Progenitor cell of endocrine pancreas (in vitro differentiated cells): ENCODE data around the gene CNKSR1. TPM values are rescaled to one million over a fixed set of nuclear protein-coding genes. Genes with fewer than 3 reads are reported as not detected.

Experiments used
- DNase-seq: peaks from one replicate; pipeline ENCODE4 v3.0.0; 2021; ENCODE audit warnings: low spot score; ENCODE audit not compliant: unreplicated experiment
- H3K27ac Mint-ChIP-seq: 2 replicates; pipeline ENCODE4 v1.8.0; 2021; ENCODE audit warnings: mild to moderate bottlenecking, moderate library complexity, mixed read lengths
- H3K27me3 Mint-ChIP-seq: 2 replicates; pipeline ENCODE4 v1.8.0; 2021; ENCODE audit warnings: mixed read lengths
- H3K36me3 Mint-ChIP-seq: 2 replicates; pipeline ENCODE4 v1.8.0; 2022; ENCODE audit warnings: mixed read lengths; ENCODE audit not compliant: insufficient read depth
- H3K4me1 Mint-ChIP-seq: 2 replicates; pipeline ENCODE4 v1.8.0; 2021; ENCODE audit warnings: low read depth, mixed read lengths
- H3K4me3 Mint-ChIP-seq: 2 replicates; pipeline ENCODE4 v1.8.0; 2021; ENCODE audit warnings: low read depth, mild to moderate bottlenecking, moderate library complexity, mixed read lengths
- H3K9me3 Mint-ChIP-seq: 2 replicates; pipeline ENCODE4 v1.8.0; 2021; ENCODE audit warnings: low read depth, mixed read lengths
- CTCF ChIP-seq: fragments of 200-600 bp; sonication (generic); IDR thresholded peaks from one replicate; pipeline ENCODE4 v1.5.0; 2021; ENCODE audit warnings: antibody characterized with exemption, mild to moderate bottlenecking; ENCODE audit not compliant: unreplicated experiment
- total RNA-seq: library from RNA; stranded (reverse); gene quantifications from 2 replicates; pipeline ENCODE4 v1.2.1, GENCODE V29; 2021

CNKSR1 gene
- total RNA-seq, 1 donor from 2014 or later = 52.1 TPM

- H3K27me3 Mint-ChIP-seq = peaks cover 22% of the 10 kb centered on the region
- no peaks in the 10 kb centered on the region for H3K4me1 Mint-ChIP-seq
- H3K36me3 Mint-ChIP-seq = no peaks in the 10 kb centered on the region
- no peak overlapping the region for H3K4me3 Mint-ChIP-seq
- DNase-seq = no peak
- no peak for TF ChIP-seq CTCF
- H3K9me3 Mint-ChIP-seq = no peaks in the 10 kb centered on the region
- H3K27ac Mint-ChIP-seq = no peak overlapping the region
Measured at GRCh38 chr1:26195805-26196204, 18.5 kb downstream of the CNKSR1 start.

GRCh38 chr1:26197301-26197700 lies 20.0 kb downstream of the CNKSR1 start:
- no peak for DNase-seq
- Mint-ChIP-seq H3K4me3 (no peak overlapping the region), H3K27ac (no peak overlapping the region), H3K27me3 (peaks cover 34% of the 10 kb centered on the region), H3K4me1 (peaks cover 1% of the 10 kb centered on the region), H3K9me3 (no peaks in the 10 kb centered on the region), H3K36me3 (no peaks in the 10 kb centered on the region)
- no peak for TF ChIP-seq CTCF

- Mint-ChIP-seq H3K4me3 (no peak overlapping the region), H3K27ac (no peak overlapping the region), H3K4me1 (peaks cover 1% of the 10 kb centered on the region), H3K27me3 (peaks cover 39% of the 10 kb centered on the region), H3K9me3 (no peaks in the 10 kb centered on the region), H3K36me3 (no peaks in the 10 kb centered on the region)
- no peak for DNase-seq
- no peak for TF ChIP-seq CTCF
Measured at GRCh38 chr1:26197813-26198212, 20.5 kb downstream of the CNKSR1 start.

- Mint-ChIP-seq H3K27me3 (peaks cover 48% of the 10 kb centered on the region), H3K9me3 (no peaks in the 10 kb centered on the region), H3K27ac (no peak overlapping the region), H3K36me3 (no peaks in the 10 kb centered on the region), H3K4me1 (peaks cover 1% of the 10 kb centered on the region), H3K4me3 (no peak overlapping the region)
- DNase-seq = no peak
- no peak for TF ChIP-seq CTCF
Measured at GRCh38 chr1:26200413-26200812, 23.1 kb downstream of the CNKSR1 start.

GRCh38 chr1:26203642-26204318 lies 26.5 kb downstream of the CNKSR1 start:
- no peaks in the 10 kb centered on the region for H3K36me3 Mint-ChIP-seq
- DNase-seq = no peak

More at GRCh38 chr1:26203642-26204318, 26.5 kb downstream of the CNKSR1 start:
- Mint-ChIP-seq H3K4me3 (no peak overlapping the region), H3K27me3 (peaks cover 45% of the 10 kb centered on the region), H3K9me3 (no peaks in the 10 kb centered on the region), H3K27ac (no peak overlapping the region), H3K4me1 (peaks cover 1% of the 10 kb centered on the region)
- TF ChIP-seq CTCF = no peak
